NCI-H226 (cell line): Measurements from ENCODE around the gene KRT86.
"Not testable (repeated sequence)": the region's sequence is repeated elsewhere in the genome, so short reads cannot be mapped to it uniquely, and the experiment has no call there.

Experiments
- DNase-seq: peaks from one replicate; pipeline ENCODE4 v3.0.0-alpha.2; 2015

Gene KRT86

GRCh38 chr12:52342781-52343490 is 68.5 kb downstream of the KRT86 start:
- no peak for DNase-seq

GRCh38 chr12:52343550-52343949 is 69.1 kb downstream of the KRT86 start:
- no peak for DNase-seq

- DNase-seq, result no peak
Measured at GRCh38 chr12:52344111-52344510, 69.7 kb downstream of the KRT86 start.

- not testable (repeated sequence) for DNase-seq
Measured at GRCh38 chr12:52345041-52345440, 70.6 kb downstream of the KRT86 start.

GRCh38 chr12:52346593-52346992 is 72.1 kb downstream of the KRT86 start:
- DNase-seq, result no peak

GRCh38 chr12:52347016-52347415 is 72.6 kb downstream of the KRT86 start:
- DNase-seq, result no peak

GRCh38 chr12:52347551-52348510 is 73.4 kb downstream of the KRT86 start:
- no peak for DNase-seq

- DNase-seq, result peak; percentile 91
Measured at GRCh38 chr12:52349196-52349595, 74.8 kb downstream of the KRT86 start.

GRCh38 chr12:52350021-52350620 is 75.7 kb downstream of the KRT86 start:
- no peak for DNase-seq

- DNase-seq, result no peak
Measured at GRCh38 chr12:52350786-52351185, 76.3 kb downstream of the KRT86 start.

- no peak for DNase-seq
Measured at GRCh38 chr12:52351196-52352059, 77.0 kb downstream of the KRT86 start.

- DNase-seq, result no peak
Measured at GRCh38 chr12:52352951-52353350, 78.5 kb downstream of the KRT86 start.

GRCh38 chr12:52353766-52354165 is 79.3 kb downstream of the KRT86 start:
- DNase-seq, result no peak

GRCh38 chr12:52354200-52354599 is 79.8 kb downstream of the KRT86 start:
- DNase-seq, result no peak

GRCh38 chr12:52355176-52355575 is 80.7 kb downstream of the KRT86 start:
- no peak for DNase-seq

GRCh38 chr12:52356031-52356761 is 81.8 kb downstream of the KRT86 start:
- DNase-seq, result no peak

- no peak for DNase-seq
Measured at GRCh38 chr12:52356762-52357580, 82.5 kb downstream of the KRT86 start.
